PC-9 (cell line): ENCODE data around the gene ARMH2. TPM values are rescaled to one million over a fixed set of nuclear protein-coding genes. Genes with fewer than 3 reads are reported as not detected.

Experiments
- BruUV-seq: library from RNA; stranded (reverse); fragments of 400-500 nt; replicated peaks from 2 replicates; lab custom pipeline; 2021; lab: Mats Ljungman, UMichigan
- CTCF ChIA-PET: fragments of 300-600 bp; sonication (Branson Sonifier 250); formaldehyde crosslinking; loops from one replicate; lab custom pipeline; 2022; ENCODE audit warnings: antibody characterized with exemption; lab: Charles Lee
- POLR2A ChIA-PET: fragments of 300-600 bp; sonication (Branson Sonifier 250); formaldehyde crosslinking; loops from one replicate; lab custom pipeline; 2022; ENCODE audit warnings: antibody characterized with exemption; ENCODE audit not compliant: unreplicated experiment; lab: Charles Lee
- DNase-seq, 2 experiments: peaks; one replicate each; pipeline versions ENCODE4 v3.0.0 to v3.0.0-alpha.2; 2015 to 2022; ENCODE audit warnings: mixed read lengths in 1 of 2
- H2AFZ ChIP-seq: fragments of 200-600 bp; sonication (generic); 2 replicates; pipeline ENCODE4 v1.8.1; 2017; ENCODE audit warnings: antibody characterized with exemption
- H3F3A ChIP-seq: fragments of 200-600 bp; sonication (generic); 2 replicates; pipeline ENCODE4 v1.8.1; 2017; ENCODE audit warnings: antibody characterized with exemption, mild to moderate bottlenecking, low read depth; ENCODE audit not compliant: insufficient read depth
- H3K27ac ChIP-seq: fragments of 200-600 bp; sonication (generic); 2 replicates; pipeline ENCODE4 v1.6.1; 2016; ENCODE audit warnings: mixed run types
- H3K27me3 ChIP-seq: fragments of 200-600 bp; sonication (generic); 2 replicates; pipeline ENCODE4 v1.6.1; 2016; ENCODE audit warnings: low read depth, mixed run types; ENCODE audit not compliant: insufficient read depth
- H3K36me3 ChIP-seq: fragments of 200-600 bp; sonication (generic); 2 replicates; pipeline ENCODE4 v1.6.1; 2016; ENCODE audit warnings: low read depth, mixed run types
- H3K4me1 ChIP-seq: fragments of 200-600 bp; sonication (generic); replicated peaks from 2 replicates; pipeline ENCODE4 v1.6.1; 2016; ENCODE audit warnings: mixed run types; ENCODE audit not compliant: insufficient read depth
- H3K4me2 ChIP-seq: fragments of 200-600 bp; sonication (generic); 2 replicates; pipeline ENCODE4 v1.6.1; 2017; ENCODE audit warnings: mixed run types
- H3K4me3 ChIP-seq: fragments of 200-600 bp; sonication (generic); 2 replicates; pipeline ENCODE4 v1.6.1; 2016; ENCODE audit warnings: mixed run types
- H3K79me2 ChIP-seq: fragments of 200-600 bp; sonication (generic); 2 replicates; pipeline ENCODE4 v1.6.1; 2017; ENCODE audit warnings: low read depth, mixed run types
- H3K9me2 ChIP-seq: fragments of 200-600 bp; sonication (generic); 2 replicates; pipeline ENCODE4 v1.8.1; 2017; ENCODE audit warnings: mild to moderate bottlenecking; ENCODE audit not compliant: insufficient read depth
- H3K9me3 ChIP-seq: fragments of 200-600 bp; sonication (generic); 2 replicates; pipeline ENCODE4 v1.8.1; 2016; ENCODE audit warnings: low read depth; ENCODE audit not compliant: insufficient read depth
- H4K20me1 ChIP-seq: fragments of 200-600 bp; sonication (generic); 2 replicates; pipeline ENCODE4 v1.8.1; 2017; ENCODE audit not compliant: insufficient read depth
- CTCF ChIP-seq: fragments of 200-600 bp; sonication (generic); conservative IDR thresholded peaks from 2 replicates; pipeline ENCODE4 v1.6.1; 2017; ENCODE audit warnings: mixed run types, antibody characterized with exemption, mild to moderate bottlenecking, moderate library complexity
- EZH2 ChIP-seq: fragments of 200-600 bp; sonication (generic); IDR thresholded peaks from 2 replicates; pipeline ENCODE4 v1.8.0; 2017; ENCODE audit warnings: antibody characterized with exemption, low read depth
- intact Hi-C: fragments of 100-400 bp; cut with micrococcal nuclease; formaldehyde crosslinking; loops from one replicate; pipeline ENCODE4 v1.10.0; 2022; ENCODE audit not compliant: unreplicated experiment
- total RNA-seq: library from RNA; stranded (reverse); gene quantifications from 2 replicates; pipeline ENCODE4 v1.2.3, GENCODE V29; 2021

Gene ARMH2
- total RNA-seq, 1 experiment from 2014 or later: not detected

GRCh38 chr6:24761193-24761835 is 37.4 kb downstream of the ARMH2 start:
- intact Hi-C loops: no loop called here
- Histone ChIP-seq H3K9me2 (no peaks in the 10 kb centered on the region), H3K4me3 (no peak overlapping the region), H3K27ac (no peak overlapping the region), H3K4me1 (no peaks in the 10 kb centered on the region), H3K9me3 (no peaks in the 10 kb centered on the region), H3K27me3 (no peaks in the 10 kb centered on the region), H3K4me2 (no peak overlapping the region), H3K36me3 (no peaks in the 10 kb centered on the region), H2AFZ (no peak overlapping the region), H3F3A (no peaks in the 10 kb centered on the region), H3K79me2 (no peaks in the 10 kb centered on the region), H4K20me1 (no peaks in the 10 kb centered on the region)
- POLR2A ChIA-PET: interaction anchor here (0.6 kb wide), 1 partner anchor 34 kb away, joined by 3 read pairs; no protein-coding TSS in a partner anchor
- TF ChIP-seq CTCF (no peak), EZH2 (no peak)
- no TSS peak for BruUV-seq
- no peak for DNase-seq
- CTCF ChIA-PET: no interaction called here

GRCh38 chr6:24760210-24760609 is 38.5 kb downstream of the ARMH2 start:
- Histone ChIP-seq H3K27ac (no peak overlapping the region), H3K36me3 (no peaks in the 10 kb centered on the region), H3K4me3 (no peak overlapping the region), H3K27me3 (no peaks in the 10 kb centered on the region), H3K9me2 (no peaks in the 10 kb centered on the region), H3K79me2 (no peaks in the 10 kb centered on the region), H4K20me1 (no peaks in the 10 kb centered on the region), H3K4me2 (no peak overlapping the region), H3K9me3 (no peaks in the 10 kb centered on the region), H3F3A (no peaks in the 10 kb centered on the region), H2AFZ (no peak overlapping the region), H3K4me1 (0 out of 2 replicates have a peak, but pooled peaks cover 4% of the 10 kb centered on the region)
- BruUV-seq: no TSS peak
- no peak for DNase-seq
- TF ChIP-seq CTCF: no peak
- TF ChIP-seq EZH2: no peak
- CTCF ChIA-PET: no interaction called here
- intact Hi-C loops: no loop called here
- POLR2A ChIA-PET: interaction anchor here (0.6 kb wide), 1 partner anchor 931 kb away, joined by 6 read pairs; no protein-coding TSS in a partner anchor

- no peaks in the 10 kb centered on the region for H3F3A ChIP-seq
- POLR2A ChIA-PET: interaction anchor here (0.6 kb wide), 1 partner anchor 931 kb away, joined by 6 read pairs; no protein-coding TSS in a partner anchor
- 0 out of 2 replicates have a peak, but pooled peaks cover 5% of the 10 kb centered on the region for H3K4me1 ChIP-seq
- TF ChIP-seq EZH2 (no peak), CTCF (no peak)
- H3K9me2 ChIP-seq: no peaks in the 10 kb centered on the region
- no peaks in the 10 kb centered on the region for H3K27me3 ChIP-seq
- H3K79me2 ChIP-seq: no peaks in the 10 kb centered on the region
- no peaks in the 10 kb centered on the region for H3K36me3 ChIP-seq
- no peaks in the 10 kb centered on the region for H4K20me1 ChIP-seq
- 0 out of 2 replicates have a peak, but pooled peaks cover 3% of the 10 kb centered on the region for H3K9me3 ChIP-seq
- CTCF ChIA-PET: interaction anchor here (0.7 kb wide), 1 partner anchor 235 kb away, joined by 5 read pairs; no protein-coding TSS in a partner anchor
- H3K4me2 ChIP-seq: no peak overlapping the region
- intact Hi-C loops: no loop called here
- no TSS peak for BruUV-seq
- no peak overlapping the region for H2AFZ ChIP-seq
- H3K4me3 ChIP-seq: no peak overlapping the region
- DNase-seq: no peak
- H3K27ac ChIP-seq: no peak overlapping the region
These were observed 39.0 kb downstream of the ARMH2 start for GRCh38 chr6:24759718-24760117.
